ENCODE results near the gene USP12.

USP12 gene

DNA sequence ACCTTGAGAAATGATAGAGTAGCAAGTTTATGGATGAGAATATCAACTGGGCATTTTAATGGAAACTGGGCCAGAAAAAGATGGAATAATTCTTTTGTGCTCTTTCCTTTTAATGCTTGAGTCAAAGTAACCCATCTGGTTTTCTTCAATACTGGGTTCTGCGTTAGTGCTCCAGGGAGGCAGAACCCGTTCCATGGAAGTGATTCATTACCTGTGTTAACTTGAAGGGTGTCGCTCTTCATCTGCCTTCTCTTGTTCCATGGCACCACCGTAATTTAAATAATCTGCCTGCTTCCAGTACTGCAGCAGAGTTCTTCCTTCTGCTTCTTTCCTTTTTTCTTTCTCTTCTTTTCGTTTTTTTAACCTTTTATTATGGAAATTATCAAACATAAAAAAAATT is 14.7 kb upstream of the USP12 start:
- in situ Hi-C loops (cut with MboI; ENCODE audit: low sequenced_read_pairs) = no loop called here

DNA sequence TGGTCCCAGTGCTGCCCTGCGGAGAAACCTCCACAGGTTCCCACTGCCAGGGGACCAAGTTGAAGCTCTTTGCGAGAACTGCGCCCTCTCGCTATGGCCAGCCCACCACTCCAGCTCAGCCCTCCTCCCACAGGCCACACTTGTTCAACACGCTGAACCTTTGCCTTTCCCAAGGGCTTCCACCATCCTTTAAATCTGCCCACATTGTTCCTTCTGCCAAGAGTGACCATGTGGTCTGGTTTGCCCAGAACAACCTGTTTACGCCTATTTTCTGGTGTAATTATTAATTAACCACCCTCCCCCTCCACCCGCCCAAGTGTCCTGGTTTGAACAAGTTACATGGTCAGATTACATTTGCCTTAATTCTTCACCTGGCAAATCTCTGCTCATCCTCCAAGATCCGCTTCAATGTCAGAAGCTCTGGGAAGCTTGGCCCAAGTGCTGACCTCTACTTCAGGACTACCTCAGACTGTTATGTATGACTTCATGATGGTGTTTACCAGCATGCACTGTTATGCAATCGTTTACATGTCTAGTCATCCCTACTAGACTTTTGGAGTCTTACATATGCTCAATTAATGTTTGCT is 12.0 kb upstream of the USP12 start:
- in situ Hi-C loops (cut with MboI; ENCODE audit: low sequenced_read_pairs) = no loop called here

- in situ Hi-C loops (cut with MboI; ENCODE audit: low sequenced_read_pairs) = no loop called here
These were observed 11.4 kb upstream of the USP12 start for GRCh38 chr13:27182844-27183497.

GRCh38 chr13:27182054-27182453 is 10.4 kb upstream of the USP12 start:
- in situ Hi-C loops (cut with MboI; ENCODE audit: low sequenced_read_pairs) = no loop called here

DNA sequence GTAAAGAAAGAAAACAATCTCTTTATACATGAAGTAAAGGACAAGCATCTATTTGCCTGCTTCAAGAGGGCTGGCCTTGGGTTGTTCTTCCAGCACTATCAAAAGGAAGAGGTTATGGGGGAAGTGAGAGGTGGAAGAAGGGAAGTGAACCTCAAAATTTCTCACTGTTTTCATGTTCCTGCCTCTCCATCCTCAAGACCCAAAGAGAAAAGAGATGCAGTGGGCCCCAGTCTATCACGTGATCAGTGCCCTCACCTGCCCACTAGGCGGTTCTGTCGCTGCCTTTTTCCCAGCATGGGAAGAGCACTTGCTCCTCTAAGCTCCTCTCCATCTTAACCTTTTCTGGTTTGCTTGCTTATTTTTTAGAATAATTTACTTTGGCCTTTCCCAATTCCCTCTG is 6.2 kb upstream of the USP12 start:
- in situ Hi-C loops (cut with MboI; ENCODE audit: low sequenced_read_pairs) = no loop called here

GRCh38 chr13:27176470-27177410 is 5.1 kb upstream of the USP12 start:
- in situ Hi-C loops (cut with MboI; ENCODE audit: low sequenced_read_pairs) = no loop called here

- in situ Hi-C loops (cut with MboI; ENCODE audit: low sequenced_read_pairs) = no loop called here
These were observed 3.3 kb upstream of the USP12 start for GRCh38 chr13:27174766-27175455.

GRCh38 chr13:27172495-27172842 is 858 bp upstream of the USP12 start:
- in situ Hi-C loops (cut with MboI; ENCODE audit: low sequenced_read_pairs) = no loop called here

- in situ Hi-C loops (cut with MboI; ENCODE audit: low sequenced_read_pairs) = no loop called here
These were observed 350 bp upstream of the USP12 start for GRCh38 chr13:27171827-27172494.

DNA sequence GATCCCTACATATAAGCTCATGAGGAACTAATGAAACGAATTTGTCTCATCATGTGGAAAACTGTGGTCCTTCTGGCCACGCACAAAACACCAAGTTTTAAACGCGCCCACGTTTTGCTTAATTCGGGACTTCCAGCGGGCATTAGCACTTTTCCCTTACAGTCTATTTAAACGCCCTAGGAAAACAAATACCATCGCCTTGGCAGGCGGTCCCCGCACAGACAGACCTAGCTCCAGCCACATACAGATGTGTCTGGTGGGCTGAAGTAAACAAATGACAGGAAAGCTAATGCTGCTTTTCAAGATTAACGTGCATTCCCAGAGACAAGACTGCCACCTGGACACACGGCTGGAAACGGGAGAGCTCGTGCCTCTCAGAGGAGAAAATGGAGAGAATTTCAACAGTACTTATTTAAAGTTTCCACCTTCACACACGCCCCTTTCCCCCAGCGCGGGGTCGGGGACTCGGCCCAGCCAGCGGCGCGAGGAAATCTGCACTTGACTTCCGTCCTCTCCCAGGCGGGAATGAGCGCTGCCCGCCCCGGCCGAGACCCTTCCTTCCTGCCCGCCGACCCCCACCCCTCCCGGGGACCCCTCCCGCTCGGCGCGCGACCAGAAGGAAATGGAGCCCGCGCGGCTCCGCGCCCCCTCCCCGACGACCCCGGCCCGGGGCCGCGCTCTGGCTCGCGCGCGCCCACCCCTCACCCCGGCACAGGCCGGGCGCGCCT is 931 bp downstream of the USP12 start:
- in situ Hi-C loops (cut with MboI; ENCODE audit: low sequenced_read_pairs) = no loop called here

DNA sequence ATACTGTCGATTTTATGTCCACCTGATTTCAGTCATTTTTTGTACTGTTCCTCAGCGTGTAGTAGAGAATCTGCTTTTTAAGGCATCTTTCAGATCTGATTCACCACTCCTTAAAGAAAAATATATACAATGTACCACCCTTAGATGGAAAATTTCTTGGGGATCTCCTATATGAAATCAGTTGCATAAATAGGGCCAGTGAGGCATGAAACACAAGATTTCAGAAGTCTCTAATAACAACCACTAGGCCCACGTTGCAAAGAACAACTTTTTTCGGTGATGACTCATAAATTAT is 1.4 kb downstream of the USP12 start:
- in situ Hi-C loops (cut with MboI; ENCODE audit: low sequenced_read_pairs) = no loop called here

DNA sequence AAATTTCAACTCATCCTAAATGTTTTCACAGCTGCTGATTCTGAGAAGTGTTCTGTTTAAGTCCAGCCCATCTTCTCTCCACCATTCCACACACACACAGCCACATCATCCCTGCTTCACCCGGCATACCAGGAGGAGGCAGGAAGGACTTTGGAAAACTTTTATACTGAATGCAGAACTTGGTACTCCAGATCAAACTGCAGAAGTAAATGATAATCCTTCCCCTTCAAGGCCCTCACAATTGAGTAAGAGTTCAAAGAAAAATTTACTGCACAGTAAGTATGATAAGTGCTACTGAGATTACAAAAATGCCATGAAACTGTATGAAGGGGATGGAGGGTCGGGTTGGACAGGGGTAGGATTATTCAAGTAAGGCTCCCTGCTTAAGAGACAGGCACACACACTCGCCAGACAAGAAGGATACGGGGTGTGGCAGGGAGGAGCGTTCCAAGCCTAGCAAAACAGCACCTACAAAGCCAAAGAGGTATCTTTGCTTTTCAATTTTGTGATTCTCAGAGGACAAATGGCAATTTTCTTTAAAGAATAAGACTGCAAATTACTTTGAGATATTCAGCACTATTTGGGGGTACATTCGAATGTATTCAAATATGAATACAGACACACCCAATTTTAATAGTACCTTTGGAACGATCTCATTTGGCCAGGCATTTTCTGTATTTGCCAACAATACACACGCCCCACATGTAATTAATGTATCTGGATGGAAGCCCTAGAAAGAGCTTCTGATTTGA is 2.5 kb downstream of the USP12 start:
- in situ Hi-C loops (cut with MboI; ENCODE audit: low sequenced_read_pairs) = no loop called here

- in situ Hi-C loops (cut with MboI; ENCODE audit: low sequenced_read_pairs) = no loop called here
These were observed 3.5 kb downstream of the USP12 start for GRCh38 chr13:27168086-27168485.

GRCh38 chr13:27166313-27166712 is 5.3 kb downstream of the USP12 start:
- in situ Hi-C loops (cut with MboI; ENCODE audit: low sequenced_read_pairs) = no loop called here

DNA sequence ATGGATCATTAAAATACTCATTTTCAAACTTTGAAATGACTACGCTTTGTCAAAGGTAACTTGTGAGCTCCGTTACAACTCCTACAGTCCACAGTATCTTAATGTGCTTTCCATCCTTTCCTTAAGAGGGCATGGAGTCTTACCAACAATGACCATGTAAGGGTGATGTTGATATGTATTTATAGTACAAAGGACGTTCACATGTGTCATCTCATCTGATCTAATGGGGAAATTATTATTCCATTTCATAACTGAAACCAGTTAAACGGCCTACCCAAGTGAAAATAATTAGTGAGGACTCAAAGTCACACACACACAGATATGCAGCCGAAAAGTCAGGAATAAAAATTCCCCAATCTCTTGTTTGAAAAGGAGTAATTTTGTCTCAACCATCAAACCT is 9.6 kb downstream of the USP12 start:
- in situ Hi-C loops (cut with MboI; ENCODE audit: low sequenced_read_pairs) = no loop called here

DNA sequence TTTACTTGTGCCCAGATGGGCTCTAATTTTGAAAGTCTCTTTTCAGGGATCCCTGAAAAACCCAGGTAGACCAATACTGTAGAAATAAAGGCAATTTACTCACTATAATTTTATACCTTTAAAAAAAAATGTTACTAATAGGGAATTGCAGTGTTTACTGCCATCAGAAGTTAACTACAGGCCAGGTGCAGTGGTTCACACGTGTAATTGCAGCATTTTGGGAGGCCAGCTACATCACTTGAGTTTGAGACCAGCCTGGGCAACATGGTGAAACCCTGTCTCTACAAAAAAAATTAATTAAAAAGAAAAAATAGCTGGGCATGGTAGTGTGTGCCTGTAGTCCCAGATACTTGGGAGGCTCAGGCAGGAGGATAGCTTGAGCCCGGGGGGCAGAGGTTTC is 10.2 kb downstream of the USP12 start:
- in situ Hi-C loops (cut with MboI; ENCODE audit: low sequenced_read_pairs) = no loop called here

- in situ Hi-C loops (cut with MboI; ENCODE audit: low sequenced_read_pairs) = no loop called here
These were observed 10.8 kb downstream of the USP12 start for GRCh38 chr13:27160657-27161295.

DNA sequence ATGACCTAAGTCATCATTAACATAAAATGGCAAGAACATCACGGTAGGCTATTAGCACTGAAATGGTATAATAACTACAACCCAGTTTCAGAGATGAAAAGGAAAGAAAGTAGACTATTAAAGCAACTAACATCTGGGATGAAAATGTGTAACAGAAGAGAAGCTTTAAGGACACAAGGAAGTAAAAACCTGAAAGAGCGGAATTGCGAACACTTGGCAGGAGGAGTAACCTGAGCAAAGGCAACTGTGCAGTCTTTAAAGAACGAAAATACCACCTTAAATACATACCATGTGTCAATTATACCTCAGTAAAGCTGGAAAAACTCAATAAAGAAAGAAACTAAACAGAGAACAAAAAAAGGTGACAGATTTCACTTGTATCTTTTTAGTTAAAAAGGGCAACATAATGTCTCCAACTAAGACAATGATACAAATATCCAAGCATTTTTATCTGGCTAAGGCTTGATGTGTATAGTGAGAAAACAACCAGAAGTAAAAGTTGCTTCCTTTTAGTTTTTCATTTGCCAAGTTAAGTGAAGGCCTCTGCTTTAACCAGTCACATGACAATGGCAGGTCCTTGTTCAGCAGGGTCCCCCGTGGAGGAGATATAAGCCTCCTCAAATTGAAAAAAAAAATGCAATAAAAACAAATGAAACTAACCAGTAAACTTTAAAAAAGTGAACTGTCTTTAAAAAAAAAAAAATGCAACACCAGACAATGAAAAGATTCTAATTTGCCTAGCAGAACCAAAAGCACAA is 11.6 kb downstream of the USP12 start:
- in situ Hi-C loops (cut with MboI; ENCODE audit: low sequenced_read_pairs) = no loop called here

DNA sequence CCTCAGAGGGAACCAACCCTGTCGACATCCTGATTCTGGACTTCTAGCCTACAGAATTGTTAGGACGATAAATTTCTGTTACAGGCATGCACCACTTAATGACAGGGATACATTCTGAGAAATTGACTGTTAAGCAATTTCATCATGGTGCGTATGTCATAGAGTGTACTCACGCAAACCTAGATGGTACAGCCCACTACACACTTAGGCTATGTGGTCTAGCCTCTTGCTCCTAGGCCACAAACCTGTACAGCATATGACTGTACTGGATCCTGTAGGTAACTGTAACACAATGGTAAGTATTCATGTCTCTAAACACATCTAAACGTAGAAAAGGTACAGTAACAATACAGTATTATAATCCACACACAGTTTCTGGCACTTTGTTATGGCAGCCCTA is 13.3 kb downstream of the USP12 start:
- in situ Hi-C loops (cut with MboI; ENCODE audit: low sequenced_read_pairs) = no loop called here

All from HL-60/S4 treated with phorbol 12-myristate 13-acetate at 8.2 ng/mL for 4 days and 3 days (cell line).